GM19468 (cell line): Measurements from ENCODE around the gene SCG5.
"Not testable (repeated sequence)": the region's sequence is repeated elsewhere in the genome, so short reads cannot be mapped to it uniquely, and the experiment has no call there.

Experiments used
- ATAC-seq: cut with Tn5 transposase; IDR thresholded peaks from one replicate; pipeline ENCODE4 v1.9.1; 2021; ENCODE audit warnings: mild to moderate bottlenecking, moderate library complexity, moderate number of reproducible peaks; ENCODE audit not compliant: unreplicated experiment; ENCODE audit errors: extremely low read depth

The SCG5 gene, protein sequence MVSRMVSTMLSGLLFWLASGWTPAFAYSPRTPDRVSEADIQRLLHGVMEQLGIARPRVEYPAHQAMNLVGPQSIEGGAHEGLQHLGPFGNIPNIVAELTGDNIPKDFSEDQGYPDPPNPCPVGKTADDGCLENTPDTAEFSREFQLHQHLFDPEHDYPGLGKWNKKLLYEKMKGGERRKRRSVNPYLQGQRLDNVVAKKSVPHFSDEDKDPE

DNA sequence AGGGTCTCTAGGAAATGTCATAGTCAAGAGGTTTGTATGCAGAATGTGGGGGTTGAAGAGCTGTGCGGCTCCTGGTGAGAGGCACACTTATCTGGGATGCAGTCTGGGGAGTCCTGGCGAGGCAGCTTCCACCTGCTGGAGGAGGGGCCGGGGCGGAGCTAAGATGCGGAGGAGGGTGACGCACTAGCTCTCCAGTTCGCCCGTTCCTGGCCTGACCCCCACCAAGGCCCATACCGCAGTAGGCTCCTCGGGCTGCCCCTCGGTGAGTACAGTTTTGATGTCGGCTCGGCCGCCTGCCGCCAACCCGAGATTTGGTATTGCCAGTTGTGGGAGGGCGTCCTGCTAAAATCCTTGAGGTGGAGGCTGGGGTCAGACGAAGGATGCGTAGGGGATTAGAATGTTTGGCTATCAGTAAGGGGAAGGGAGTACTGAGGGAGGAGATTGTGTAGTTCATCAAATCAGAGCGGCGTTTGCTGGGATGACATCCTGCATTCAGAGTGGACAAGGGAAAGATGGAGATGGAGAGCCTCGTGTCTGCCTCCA is at the start of gene SCG5:
SCG5 (plus strand) TSS at position 194 of the 543 bp plus-strand sequence. CDS start 1,883 bp downstream, outside the sequence.
- no peak for ATAC-seq

DNA sequence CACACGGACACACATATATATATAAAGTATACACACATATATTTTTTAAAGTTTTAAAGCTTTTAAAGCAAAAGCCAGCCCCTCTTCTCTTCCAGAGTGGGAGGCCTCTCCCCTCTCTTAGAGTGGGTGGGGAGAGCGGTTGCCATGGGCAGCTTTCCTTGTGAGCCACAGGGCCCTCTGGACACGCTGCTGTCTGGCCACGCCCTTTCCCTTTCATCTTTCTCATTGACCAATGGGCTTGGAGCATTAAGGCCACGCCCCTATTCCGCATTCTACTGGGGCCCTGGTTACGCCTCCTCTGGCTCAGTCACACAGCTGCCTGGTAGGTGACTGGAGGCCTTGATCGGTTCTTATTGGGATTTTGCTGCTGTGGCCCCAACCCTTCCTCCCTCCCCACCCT is 48.4 kb upstream of the SCG5 start, which contains the start of gene GOLGA8N:
GOLGA8N (plus strand) TSS at position 306 of the 400 bp plus-strand sequence.
- not testable (repeated sequence) for ATAC-seq

- ATAC-seq, result not testable (repeated sequence)
Measured at GRCh38 chr15:32609518-32609917, 32.0 kb upstream of the SCG5 start.

DNA sequence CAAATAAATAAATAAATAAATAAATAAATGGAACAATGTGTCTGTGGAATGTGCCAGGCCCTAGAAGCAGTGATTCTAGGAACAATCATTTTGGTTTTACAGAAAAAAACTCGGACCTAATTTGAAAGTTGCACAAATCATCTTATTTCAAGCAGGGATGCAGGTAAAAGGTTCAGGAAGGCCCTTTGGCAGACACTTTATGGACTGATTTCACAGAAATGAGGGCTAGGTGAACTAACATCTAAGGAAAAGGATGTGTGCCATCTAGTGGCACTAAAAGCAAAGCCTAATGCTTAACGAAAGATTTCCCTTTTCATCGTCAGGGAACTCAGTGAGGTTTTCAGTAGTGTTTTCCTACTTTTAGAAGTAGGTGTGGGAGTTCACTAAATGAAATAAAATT is 30.8 kb upstream of the SCG5 start:
- not testable (repeated sequence) for ATAC-seq

- ATAC-seq, result not testable (repeated sequence)
Measured at GRCh38 chr15:32614712-32615050, 26.8 kb upstream of the SCG5 start.

GRCh38 chr15:32615051-32615870 is 26.2 kb upstream of the SCG5 start, which contains the start of gene ARHGAP11A:
Gene ARHGAP11A, plus strand, starts transcription at chr15:32615504. Its CDS starts 708 bp downstream, at chr15:32616212.
- ATAC-seq, result peak; percentile 16

DNA sequence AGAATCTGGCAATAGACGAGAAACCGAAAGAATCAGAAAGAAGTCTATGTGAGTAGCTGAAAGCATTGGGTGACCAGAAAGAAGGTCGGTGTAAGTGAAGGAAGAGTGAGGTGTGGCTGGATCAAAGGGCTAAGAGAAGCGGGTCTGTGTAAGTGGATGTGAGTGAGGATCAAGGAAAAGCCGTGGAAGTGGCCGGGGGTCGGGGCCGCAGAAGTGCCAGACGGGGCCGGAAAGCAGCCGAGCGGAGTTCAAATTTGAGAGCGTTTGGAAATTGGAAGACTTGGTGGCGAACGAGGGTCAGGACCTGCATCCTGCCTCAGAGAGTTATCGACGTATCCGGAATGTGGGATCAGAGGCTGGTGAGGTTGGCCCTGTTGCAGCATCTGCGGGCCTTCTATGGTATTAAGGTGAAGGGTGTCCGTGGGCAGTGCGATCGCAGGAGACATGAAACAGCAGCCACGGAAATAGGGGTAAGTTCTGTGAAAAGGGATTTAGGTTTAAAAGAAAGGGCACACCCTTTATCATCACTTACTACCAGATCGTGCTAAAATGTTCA is 25.6 kb upstream of the SCG5 start:
- ATAC-seq, result not testable (repeated sequence)

DNA sequence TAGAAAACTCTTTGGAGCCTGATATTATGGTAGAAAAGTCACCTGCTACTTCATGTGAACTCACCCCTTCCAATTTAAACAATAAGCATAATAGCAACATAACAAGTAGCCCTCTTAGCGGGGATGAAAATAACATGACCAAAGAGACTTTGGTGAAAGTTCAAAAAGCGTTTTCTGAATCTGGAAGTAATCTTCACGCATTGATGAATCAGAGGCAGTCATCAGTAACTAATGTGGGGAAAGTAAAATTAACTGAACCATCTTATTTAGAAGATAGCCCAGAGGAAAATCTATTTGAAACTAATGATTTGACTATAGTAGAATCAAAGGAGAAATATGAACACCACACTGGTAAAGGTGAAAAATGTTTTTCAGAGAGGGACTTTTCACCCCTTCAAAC is 5.1 kb upstream of the SCG5 start:
- ATAC-seq, result no peak

DNA sequence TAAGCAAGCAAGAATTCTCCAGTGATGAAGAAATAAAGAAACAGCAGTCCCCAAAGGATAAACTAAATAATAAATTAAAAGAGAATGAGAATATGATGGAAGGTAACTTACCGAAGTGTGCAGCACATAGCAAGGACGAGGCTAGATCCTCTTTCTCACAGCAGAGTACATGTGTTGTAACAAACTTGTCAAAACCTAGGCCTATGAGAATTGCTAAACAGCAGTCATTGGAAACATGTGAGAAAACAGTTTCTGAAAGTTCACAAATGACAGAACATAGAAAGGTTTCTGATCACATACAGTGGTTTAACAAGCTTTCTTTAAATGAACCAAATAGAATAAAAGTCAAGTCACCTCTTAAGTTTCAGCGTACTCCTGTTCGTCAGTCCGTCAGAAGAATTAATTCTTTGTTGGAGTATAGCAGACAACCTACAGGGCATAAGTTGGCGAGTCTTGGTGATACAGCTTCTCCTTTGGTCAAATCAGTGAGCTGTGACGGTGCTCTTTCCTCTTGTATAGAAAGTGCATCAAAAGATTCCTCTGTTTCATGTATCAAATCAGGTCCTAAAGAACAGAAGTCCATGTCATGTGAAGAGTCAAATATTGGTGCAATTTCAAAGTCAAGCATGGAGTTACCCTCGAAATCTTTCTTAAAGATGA is 4.5 kb upstream of the SCG5 start:
- ATAC-seq, result no peak

DNA sequence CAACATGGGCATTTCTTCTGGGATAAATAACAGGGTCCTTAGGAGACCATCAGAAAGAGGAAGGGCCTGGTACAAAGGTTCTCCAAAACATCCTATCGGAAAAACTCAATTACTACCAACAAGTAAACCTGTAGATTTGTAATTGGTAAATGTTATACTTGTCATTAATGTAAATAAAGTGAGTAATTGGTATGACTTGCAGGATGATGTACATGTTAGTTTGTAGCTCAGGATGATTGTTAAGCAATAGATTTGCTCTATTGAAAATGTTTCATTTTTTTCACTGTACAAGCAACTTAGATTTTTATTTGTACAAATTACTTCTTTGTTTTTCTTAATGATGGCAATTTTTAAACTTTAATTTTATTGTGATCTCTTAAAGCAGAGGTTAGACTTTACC is 3.8 kb upstream of the SCG5 start:
- ATAC-seq, result no peak

GRCh38 chr15:32642667-32643435 is 1.3 kb downstream of the SCG5 start:
- ATAC-seq, result no peak

DNA sequence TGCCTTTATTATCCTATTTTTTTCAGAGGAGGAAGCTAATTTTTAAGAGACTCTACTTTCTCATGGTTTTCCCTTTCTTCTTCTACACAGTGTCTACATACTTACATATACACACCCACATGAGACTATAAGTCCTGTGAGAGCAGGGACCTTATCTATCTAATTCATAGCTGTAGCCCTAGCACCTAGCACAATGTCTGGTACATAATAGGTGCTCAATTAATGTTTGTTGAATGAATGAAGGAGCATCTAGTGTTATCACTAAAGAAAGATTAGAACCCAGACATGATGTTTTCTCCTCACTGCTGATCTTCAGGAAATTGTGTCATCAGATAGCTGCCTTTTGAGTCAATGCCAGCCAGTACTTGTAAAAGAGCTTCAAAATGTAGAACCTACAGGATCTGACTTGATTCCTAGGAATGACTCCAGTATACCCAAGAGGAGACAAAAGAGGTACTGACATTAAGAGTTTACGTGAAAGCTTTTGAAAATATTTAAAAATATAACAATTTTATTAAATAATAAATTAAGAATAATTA is 2.5 kb downstream of the SCG5 start:
- ATAC-seq, result no peak

DNA sequence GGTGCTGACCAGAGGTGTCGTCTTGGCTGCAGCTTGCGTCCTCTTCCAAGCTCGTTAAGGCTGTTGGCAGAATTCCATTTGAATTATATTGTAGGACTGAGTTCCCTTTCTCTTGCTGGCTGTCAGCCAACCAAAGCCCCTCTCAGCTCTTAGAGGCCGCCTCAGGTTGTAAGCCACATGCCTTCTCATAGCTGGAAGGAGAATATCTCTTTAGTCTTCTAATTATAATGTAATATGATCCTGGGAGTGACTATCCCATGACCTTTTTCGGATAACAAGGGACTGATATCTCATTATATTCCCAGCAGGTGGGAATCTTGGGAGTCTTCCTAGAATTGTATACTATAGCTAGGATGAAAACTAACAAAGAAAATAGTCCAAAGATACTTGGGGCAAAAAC is 4.8 kb downstream of the SCG5 start:
- no peak for ATAC-seq

- ATAC-seq, result no peak
Measured at GRCh38 chr15:32649342-32649741, 7.8 kb downstream of the SCG5 start.

GRCh38 chr15:32651229-32651837 is 9.8 kb downstream of the SCG5 start:
- ATAC-seq, result no peak

DNA sequence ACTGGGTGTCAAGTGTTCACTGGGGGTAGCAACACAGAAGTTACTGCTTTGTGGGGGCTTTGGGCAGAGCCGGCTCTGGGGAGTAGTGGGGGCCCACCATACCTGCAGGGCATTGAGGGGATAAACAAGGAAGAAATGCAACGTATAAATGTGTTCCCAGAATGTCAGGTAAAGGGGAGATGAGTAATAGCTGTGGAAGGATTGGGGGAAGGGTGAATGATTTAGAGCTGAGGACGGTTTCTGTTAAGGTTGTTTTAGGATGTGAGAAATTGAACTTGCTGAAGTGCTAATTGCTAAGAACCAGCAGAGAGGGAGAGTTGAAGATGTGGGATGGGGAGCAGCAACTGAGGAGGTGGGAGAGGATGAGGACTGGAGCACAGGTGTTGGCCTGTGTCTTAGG is 10.7 kb downstream of the SCG5 start:
- no peak for ATAC-seq

DNA sequence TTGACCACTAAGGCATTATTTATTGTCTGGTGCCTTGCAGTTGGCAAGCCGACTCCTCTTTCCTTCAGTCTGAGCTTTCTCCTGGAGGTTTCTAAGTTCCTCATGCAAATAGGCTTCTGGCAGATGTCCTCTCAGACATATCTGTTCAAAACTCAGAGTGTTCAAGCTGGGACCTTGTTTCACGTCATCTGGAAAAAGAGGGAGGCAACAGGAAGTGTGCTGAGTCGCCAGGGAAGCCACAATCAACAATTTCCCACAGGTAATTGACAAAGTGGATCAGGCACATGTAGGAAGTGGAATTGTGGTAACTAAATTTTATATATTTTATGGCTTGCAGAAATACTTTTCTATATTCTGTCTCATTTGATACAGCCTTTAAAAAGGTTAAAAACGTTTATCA is 14.6 kb downstream of the SCG5 start:
- no peak for ATAC-seq

- ATAC-seq, result no peak
Measured at GRCh38 chr15:32656496-32656895, 15.0 kb downstream of the SCG5 start.
